Endothelial cell (in vitro differentiated cells): Measurements from ENCODE around the gene STX7. TPM values are rescaled to one million over a fixed set of nuclear protein-coding genes. Genes with fewer than 3 reads are reported as not detected.

Source experiments
- DNase-seq: peaks from one replicate; pipeline ENCODE4 v3.0.0; 2021; ENCODE audit warnings: low spot score
- H3K27ac Mint-ChIP-seq: one replicate; pipeline ENCODE4 v1.8.0; 2021; ENCODE audit warnings: mixed read lengths, inconsistent platforms; ENCODE audit not compliant: unreplicated experiment
- H3K27me3 Mint-ChIP-seq: one replicate; pipeline ENCODE4 v1.8.0; 2021; ENCODE audit warnings: mild to moderate bottlenecking, moderate library complexity, mixed read lengths, inconsistent platforms; ENCODE audit not compliant: unreplicated experiment
- H3K36me3 Mint-ChIP-seq: one replicate; pipeline ENCODE4 v1.8.0; 2021; ENCODE audit warnings: mild to moderate bottlenecking, low read depth, mixed read lengths, inconsistent platforms; ENCODE audit not compliant: unreplicated experiment
- H3K4me1 Mint-ChIP-seq: one replicate; pipeline ENCODE4 v1.8.0; 2021; ENCODE audit warnings: mild to moderate bottlenecking, mixed read lengths, inconsistent platforms; ENCODE audit not compliant: unreplicated experiment
- H3K4me3 Mint-ChIP-seq: one replicate; pipeline ENCODE4 v1.8.0; 2021; ENCODE audit warnings: mild to moderate bottlenecking, mixed read lengths, inconsistent platforms; ENCODE audit not compliant: unreplicated experiment
- H3K9me3 Mint-ChIP-seq: one replicate; pipeline ENCODE4 v1.8.0; 2021; ENCODE audit warnings: mixed read lengths, inconsistent platforms; ENCODE audit not compliant: unreplicated experiment
- CTCF ChIP-seq: fragments of 200-600 bp; sonication (generic); IDR thresholded peaks from one replicate; pipeline ENCODE4 v1.5.0; 2021; ENCODE audit warnings: antibody characterized with exemption; ENCODE audit not compliant: unreplicated experiment
- total RNA-seq: library from RNA; stranded (reverse); fragmentation: NEBNext Ultra II Directional; extraction: Animal tissue kit (Norgen Biotek cat#: 25700); gene quantifications from one replicate; pipeline ENCODE4 v1.2.1, GENCODE V29; 2021; ENCODE audit not compliant: unreplicated experiment

The STX7 gene
- total RNA-seq, 1 donor from 2014 or later, result 60.9 TPM

GRCh38 chr6:132527791-132528190, 14.9 kb upstream of the STX7 start:
- H3K36me3 Mint-ChIP-seq, result no peaks in the 10 kb centered on the region
- TF ChIP-seq CTCF, result no peak
- no peak for DNase-seq
- H3K9me3 Mint-ChIP-seq, result no peaks in the 10 kb centered on the region
- H3K27ac Mint-ChIP-seq, result no peak overlapping the region
- no peaks in the 10 kb centered on the region for H3K4me1 Mint-ChIP-seq
- no peaks in the 10 kb centered on the region for H3K27me3 Mint-ChIP-seq
- no peak overlapping the region for H3K4me3 Mint-ChIP-seq

- Mint-ChIP-seq H3K9me3 (no peaks in the 10 kb centered on the region), H3K27me3 (no peaks in the 10 kb centered on the region), H3K27ac (no peak overlapping the region), H3K4me3 (no peak overlapping the region), H3K36me3 (no peaks in the 10 kb centered on the region), H3K4me1 (no peaks in the 10 kb centered on the region)
- no peak for DNase-seq
- no peak for TF ChIP-seq CTCF
Measured at GRCh38 chr6:132526461-132526860, 13.5 kb upstream of the STX7 start.

GRCh38 chr6:132525866-132526265, 12.9 kb upstream of the STX7 start:
- H3K4me1 Mint-ChIP-seq, result no peaks in the 10 kb centered on the region
- no peaks in the 10 kb centered on the region for H3K27me3 Mint-ChIP-seq
- no peaks in the 10 kb centered on the region for H3K9me3 Mint-ChIP-seq
- TF ChIP-seq CTCF, result no peak
- H3K27ac Mint-ChIP-seq, result no peak overlapping the region
- no peak for DNase-seq
- H3K4me3 Mint-ChIP-seq, result no peak overlapping the region
- H3K36me3 Mint-ChIP-seq, result no peaks in the 10 kb centered on the region

- no peaks in the 10 kb centered on the region for H3K27me3 Mint-ChIP-seq
Measured at GRCh38 chr6:132524646-132525045, 11.7 kb upstream of the STX7 start.

GRCh38 chr6:132520953-132521352, 8.0 kb upstream of the STX7 start:
- Mint-ChIP-seq H3K36me3 (no peaks in the 10 kb centered on the region), H3K27me3 (no peaks in the 10 kb centered on the region), H3K4me1 (no peaks in the 10 kb centered on the region), H3K27ac (no peak overlapping the region), H3K9me3 (no peaks in the 10 kb centered on the region), H3K4me3 (no peak overlapping the region)
- TF ChIP-seq CTCF, result no peak
- no peak for DNase-seq

More at GRCh38 chr6:132524646-132525045, 11.7 kb upstream of the STX7 start:
- Mint-ChIP-seq H3K4me3 (no peak overlapping the region), H3K27ac (no peak overlapping the region), H3K36me3 (no peaks in the 10 kb centered on the region), H3K9me3 (no peaks in the 10 kb centered on the region), H3K4me1 (no peaks in the 10 kb centered on the region)
- DNase-seq, result no peak
- no peak for TF ChIP-seq CTCF
